ENCODE data around the gene BAIAP3. TPM values are rescaled to one million over a fixed set of nuclear protein-coding genes. Genes with fewer than 3 reads are reported as not detected.
A peak's percentile ranks its signal among the peaks of the same experiment; 100 is the strongest.

BAIAP3 gene
- total RNA-seq, 1 experiment from 2014 or later: 6.8 TPM

DNA sequence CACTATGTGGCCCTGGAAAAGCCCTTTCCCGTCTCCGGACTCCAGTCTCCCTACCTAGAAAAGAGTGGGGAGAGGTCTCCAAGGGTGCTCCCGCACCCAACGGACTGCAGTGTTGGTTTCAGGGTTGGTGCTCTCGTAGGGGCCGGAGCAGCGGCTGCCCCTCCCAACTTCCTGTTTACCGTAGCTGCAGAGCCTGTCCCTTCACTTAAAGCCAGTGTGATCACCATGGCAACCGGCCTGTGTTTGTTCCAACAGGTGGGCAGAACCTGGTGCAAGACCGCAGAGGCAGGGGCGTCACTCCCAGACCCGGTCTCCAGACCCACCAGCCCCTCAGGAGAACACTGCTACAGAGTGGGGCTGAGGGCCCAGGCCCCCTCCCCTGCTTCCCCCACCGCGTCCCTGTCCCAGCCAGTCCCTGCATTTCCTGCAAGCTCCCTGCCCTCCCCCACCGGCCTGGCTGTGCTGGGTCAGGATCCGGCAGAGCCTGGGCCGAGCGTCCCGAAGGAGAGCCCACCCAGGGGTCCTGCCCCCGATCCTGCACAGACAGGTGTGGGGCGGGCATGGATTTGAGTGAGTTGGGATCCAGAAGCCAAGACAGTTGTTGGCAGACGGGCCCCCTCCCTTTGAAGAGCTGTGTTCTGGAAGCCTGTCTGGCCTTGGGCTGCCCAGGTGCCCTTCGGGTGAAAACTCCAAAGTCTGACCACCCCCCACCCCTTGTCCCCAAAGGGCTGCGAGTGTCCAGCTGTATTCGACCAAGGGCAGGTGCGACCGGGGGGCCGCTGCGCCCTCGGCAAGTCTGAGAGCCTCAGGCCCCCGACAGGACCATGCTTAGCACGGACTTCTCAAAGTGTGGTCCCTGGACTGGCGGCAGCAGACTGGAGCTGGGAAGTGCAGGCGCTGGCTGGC, 1.5 kb upstream of the BAIAP3 start:
- H3K14ac ChIP-seq (ENCODE audit: insufficient read depth, low read length): peak overlapping the region; percentile 91
- peaks cover 20% of the 10 kb centered on the region for H3K23me2 ChIP-seq (ENCODE audit: insufficient read length, low read depth, low read length, poor library complexity, severe bottlenecking)
- H2BK20ac ChIP-seq (ENCODE audit: low read depth, low read length, poor library complexity, severe bottlenecking): no peak overlapping the region
- Mint-ChIP-seq H3K4me3 (peak overlapping the region; percentile 54 to 84), H3K36me3 (ENCODE audit: insufficient read depth in 1 of 3, low read depth in 3 of 3) (no peaks in the 10 kb centered on the region), H3K4me1 (peaks cover 12 to 18% of the 10 kb centered on the region in 2 experiments), H3K27me3 (ENCODE audit: low read depth) (peaks cover 41% of the 10 kb centered on the region), H3K27ac (peak overlapping the region in 2 of 3 experiments; percentile 44 to 95; a peak in 3 of 7 replicates), H3K9me3 (no peaks in the 10 kb centered on the region)
- no peak overlapping the region for H2BK15ac ChIP-seq (ENCODE audit: low read depth, low read length)
- H4K5ac ChIP-seq (ENCODE audit: insufficient read length, low read depth, low read length): no peak overlapping the region
- H3K79me1 ChIP-seq (ENCODE audit: insufficient read depth, low read depth, low read length, poor library complexity, severe bottlenecking): no peaks in the 10 kb centered on the region
- WGBS (ENCODE audit: extremely low coverage, insufficient read length, low lambda C conversion rate): no CpG with 5 or more reads among the region's 34 CpGs
- peak overlapping the region; percentile 60 for H4K91ac ChIP-seq (ENCODE audit: insufficient read length, low read depth, low read length)
- H3K9me3 ChIP-seq (ENCODE audit: control insufficient read depth, low read depth, low read length): no peaks in the 10 kb centered on the region
- H2BK5ac ChIP-seq (ENCODE audit: insufficient read length, low read length): no peak overlapping the region
- H3K18ac ChIP-seq (ENCODE audit: insufficient read length, low read depth, low read length): peak overlapping the region; percentile 96
- no peaks in the 10 kb centered on the region for H3K4me1 ChIP-seq (ENCODE audit: insufficient read depth, low read length)
- peak overlapping the region; percentile 4 for H3K9ac ChIP-seq (ENCODE audit: extremely low read depth, insufficient read length, low read length)
- H4K20me1 ChIP-seq (ENCODE audit: control insufficient read depth, insufficient read depth, insufficient read length): no peaks in the 10 kb centered on the region
- peak overlapping the region; percentile 73 for H3K4me2 ChIP-seq (ENCODE audit: insufficient read depth, insufficient read length, low read length)
- no peak overlapping the region for H2AFZ ChIP-seq (ENCODE audit: low read length)
- H2BK12ac ChIP-seq (ENCODE audit: insufficient read length, low read depth, low read length): peak overlapping the region; percentile 95
- no peak overlapping the region for H3K56ac ChIP-seq (ENCODE audit: insufficient read length, low read depth, low read length)
- no peak overlapping the region for H3K27ac ChIP-seq (ENCODE audit: insufficient read length, low read depth, low read length)
- no peak overlapping the region for H3T11ph ChIP-seq (ENCODE audit: low read length)
- no peaks in the 10 kb centered on the region for H3K79me2 ChIP-seq (ENCODE audit: insufficient read depth, low read length)
- DNase-seq: peak; percentile 96
- H3K4ac ChIP-seq (ENCODE audit: low read depth, low read length): peak overlapping the region; percentile 73
- no peak overlapping the region for H2AK5ac ChIP-seq (ENCODE audit: insufficient read length, low read length)
- TF ChIP-seq, protein P1, sequence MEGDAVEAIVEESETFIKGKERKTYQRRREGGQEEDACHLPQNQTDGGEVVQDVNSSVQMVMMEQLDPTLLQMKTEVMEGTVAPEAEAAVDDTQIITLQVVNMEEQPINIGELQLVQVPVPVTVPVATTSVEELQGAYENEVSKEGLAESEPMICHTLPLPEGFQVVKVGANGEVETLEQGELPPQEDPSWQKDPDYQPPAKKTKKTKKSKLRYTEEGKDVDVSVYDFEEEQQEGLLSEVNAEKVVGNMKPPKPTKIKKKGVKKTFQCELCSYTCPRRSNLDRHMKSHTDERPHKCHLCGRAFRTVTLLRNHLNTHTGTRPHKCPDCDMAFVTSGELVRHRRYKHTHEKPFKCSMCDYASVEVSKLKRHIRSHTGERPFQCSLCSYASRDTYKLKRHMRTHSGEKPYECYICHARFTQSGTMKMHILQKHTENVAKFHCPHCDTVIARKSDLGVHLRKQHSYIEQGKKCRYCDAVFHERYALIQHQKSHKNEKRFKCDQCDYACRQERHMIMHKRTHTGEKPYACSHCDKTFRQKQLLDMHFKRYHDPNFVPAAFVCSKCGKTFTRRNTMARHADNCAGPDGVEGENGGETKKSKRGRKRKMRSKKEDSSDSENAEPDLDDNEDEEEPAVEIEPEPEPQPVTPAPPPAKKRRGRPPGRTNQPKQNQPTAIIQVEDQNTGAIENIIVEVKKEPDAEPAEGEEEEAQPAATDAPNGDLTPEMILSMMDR (conservative IDR thresholded peaks at IDR 0.05): no peak
- H3K23ac ChIP-seq (ENCODE audit: insufficient read length, low read depth, low read length): no peak overlapping the region
- H3K27me3 ChIP-seq (ENCODE audit: insufficient read depth, low read length): peaks cover 16% of the 10 kb centered on the region; the same call in 1 of the 2 replicates
- peak overlapping the region; percentile 74 for H2BK120ac ChIP-seq (ENCODE audit: low read depth, low read length, poor library complexity, severe bottlenecking)
- no peak overlapping the region for H4K8ac ChIP-seq (replicated peaks; ENCODE audit: insufficient read length, low read depth, low read length)

Data from H9 (cell line).